Keratinocyte (primary cell): ENCODE measurements around the gene NEIL1. TPM values are rescaled to one million over a fixed set of nuclear protein-coding genes. Genes with fewer than 3 reads are reported as not detected.

ENCODE experiments used
- DNase-seq: peaks from one replicate; pipeline ENCODE4 v3.0.0-alpha.2; 2011; ENCODE audit warnings: low read depth, missing footprints, low spot score
- FAIRE-seq: peaks from 2 replicates; lab custom pipeline; 2011; peaks lifted over from hg19 to GRCh38; lab: Jason Lieb, UNC
- H2AFZ ChIP-seq: 2 replicates; pipeline ENCODE4 v1.6.0; 2012; ENCODE audit warnings: low read length, control low read depth, inconsistent platforms; ENCODE audit not compliant: control insufficient read depth
- H3K27ac ChIP-seq: 2 replicates; pipeline ENCODE4 v1.5.1; 2011; ENCODE audit warnings: low read length; ENCODE audit not compliant: control insufficient read depth, insufficient read depth
- H3K27me3 ChIP-seq: 3 replicates; pipeline ENCODE4 v1.6.0; 2011; ENCODE audit warnings: low read length; ENCODE audit not compliant: control insufficient read depth, insufficient read depth; ENCODE audit errors: extremely low read depth
- H3K36me3 ChIP-seq, 2 experiments: 2 replicates in 1 of 2; 3 replicates in 1 of 2; pipeline ENCODE4 v1.5.1; 2011; ENCODE audit warnings: low read length in 2 of 2, mild to moderate bottlenecking in 1 of 2; ENCODE audit not compliant: control insufficient read depth in 2 of 2, insufficient read depth in 2 of 2; ENCODE audit errors: extremely low read depth in 1 of 2
- H3K4me1 ChIP-seq: 3 replicates; pipeline ENCODE4 v1.5.1; 2011; ENCODE audit warnings: low read length; ENCODE audit not compliant: control insufficient read depth, insufficient read depth; ENCODE audit errors: extremely low read depth
- H3K4me2 ChIP-seq: 3 replicates; pipeline ENCODE4 v1.6.0; 2011; ENCODE audit warnings: low read depth, low read length; ENCODE audit not compliant: control insufficient read depth, insufficient read depth; ENCODE audit errors: extremely low read depth
- H3K4me3 ChIP-seq, 3 experiments: fragments of 200-600 bp in 1 of 3; sonication (generic) in 1 of 3; 2 replicates in 2 of 3; 3 replicates in 1 of 3; pipeline ENCODE4 v1.5.1; 2011 to 2016; ENCODE audit warnings: low read length in 3 of 3, mild to moderate bottlenecking in 3 of 3, control low read depth in 2 of 3, inconsistent platforms in 1 of 3, low read depth in 1 of 3, mixed read lengths in 1 of 3, mixed run types in 1 of 3, moderate library complexity in 1 of 3; ENCODE audit not compliant: control insufficient read depth in 2 of 3, insufficient read depth in 2 of 3; ENCODE audit errors: extremely low read depth in 1 of 3
- H3K79me2 ChIP-seq: 2 replicates; pipeline ENCODE4 v1.6.0; 2012; ENCODE audit warnings: low read length; ENCODE audit not compliant: control insufficient read depth, insufficient read depth
- H3K9ac ChIP-seq: 3 replicates; pipeline ENCODE4 v1.6.0; 2011; ENCODE audit warnings: low read length; ENCODE audit not compliant: control insufficient read depth, insufficient read depth; ENCODE audit errors: extremely low read depth
- H3K9me1 ChIP-seq: 3 replicates; pipeline ENCODE4 v1.6.0; 2011; ENCODE audit warnings: low read length; ENCODE audit not compliant: control insufficient read depth, insufficient read depth; ENCODE audit errors: extremely low read depth
- H3K9me3 ChIP-seq: 2 replicates; pipeline ENCODE4 v1.5.1; 2012; ENCODE audit warnings: low read depth, low read length; ENCODE audit not compliant: control insufficient read depth
- H4K20me1 ChIP-seq: 3 replicates; pipeline ENCODE4 v1.6.0; 2011; ENCODE audit warnings: low read length; ENCODE audit not compliant: control insufficient read depth, insufficient read depth; ENCODE audit errors: extremely low read depth
- CTCF ChIP-seq, 3 experiments: IDR thresholded peaks in 1 of 3; conservative IDR thresholded peaks in 1 of 3; optimal IDR thresholded peaks in 1 of 3; 2 replicates in 2 of 3; 3 replicates in 1 of 3; pipeline versions ENCODE3 to v1.5.1; 2011; ENCODE audit warnings: low read length in 3 of 3, mild to moderate bottlenecking in 3 of 3, moderate library complexity in 2 of 3, control low read depth in 1 of 3, inconsistent platforms in 1 of 3; ENCODE audit not compliant: insufficient read depth in 2 of 3; ENCODE audit errors: extremely low read depth in 1 of 3
- EZH2 ChIP-seq: IDR thresholded peaks from one replicate; pipeline ENCODE4 v1.6.1; 2012; ENCODE audit warnings: inconsistent platforms, mild to moderate bottlenecking, low read length, moderate library complexity
- dilution Hi-C: fragments of 300-500 bp; cut with MboI; formaldehyde crosslinking; loops from one replicate; pipeline ENCODE4 v1.7.0; 2020; ENCODE audit warnings: low sequenced_read_pairs; ENCODE audit not compliant: extremely low pct_ligation_motif_present
- polyA plus RNA-seq, 5 experiments: library from polyadenylated mRNA; depleted of rRNA in 3 of 5; stranded (reverse) in 3 of 5; stranded (forward) in 1 of 5; unstranded in 1 of 5; fragments of >200 nt; gene quantifications; 1 replicate in 1 of 5; 2 replicates in 3 of 5; 3 replicates in 1 of 5; pipeline versions ENCODE4 v1.2.1 to v1.2.3, GENCODE V29; 2011 to 2012; ENCODE audit warnings: missing spikeins in 2 of 5, low read depth in 1 of 5, low replicate concordance in 1 of 5

Gene NEIL1
- polyA plus RNA-seq, 1 donor (not counting 4 experiments of a cell fraction or from before 2014, with no cell fraction given) = 5.5 TPM

GRCh38 chr15:75366163-75366562 lies 19.3 kb downstream of the NEIL1 start:
- dilution Hi-C loops = no loop called here
- DNase-seq (no peak), FAIRE-seq (no peak)
- peaks cover 12% of the 10 kb centered on the region for H3K79me2 ChIP-seq
- H3K27ac ChIP-seq = no peak overlapping the region
- no peak overlapping the region for H2AFZ ChIP-seq
- H3K9me3 ChIP-seq = no peaks in the 10 kb centered on the region
- no peaks in the 10 kb centered on the region for H3K27me3 ChIP-seq
- H3K4me3 ChIP-seq = no peak overlapping the region
- no peak overlapping the region for H3K9ac ChIP-seq
- H3K36me3 ChIP-seq = peaks cover 26 to 36% of the 10 kb centered on the region in 2 experiments
- no peaks in the 10 kb centered on the region for H3K9me1 ChIP-seq
- no peaks in the 10 kb centered on the region for H4K20me1 ChIP-seq
- H3K4me1 ChIP-seq = peaks cover 17% of the 10 kb centered on the region
- no peak overlapping the region for H3K4me2 ChIP-seq
- TF ChIP-seq EZH2 (no peak), CTCF (optimal IDR thresholded peaks at IDR 0.05 in 1 of 3, IDR thresholded peaks at IDR 0.05 in 1 of 3, conservative IDR thresholded peaks at IDR 0.05 in 1 of 3; ENCODE audit: extremely low read depth in 1 of 3, insufficient read depth in 2 of 3, low read length in 3 of 3) (no peak)

GRCh38 chr15:75367006-75367405 lies 20.2 kb downstream of the NEIL1 start:
- no peak for FAIRE-seq
- H3K27ac ChIP-seq = peak overlapping the region; percentile 72

More at GRCh38 chr15:75367006-75367405, 20.2 kb downstream of the NEIL1 start:
- H3K36me3 ChIP-seq = peaks cover 23 to 38% of the 10 kb centered on the region in 2 experiments
- H3K9me1 ChIP-seq = no peaks in the 10 kb centered on the region
- DNase-seq = no peak
- dilution Hi-C loops = no loop called here
- H3K79me2 ChIP-seq = peaks cover 12% of the 10 kb centered on the region
- H3K4me2 ChIP-seq = peak overlapping the region; percentile 58
- no peaks in the 10 kb centered on the region for H3K27me3 ChIP-seq
- no peaks in the 10 kb centered on the region for H4K20me1 ChIP-seq
- H3K9ac ChIP-seq = peak overlapping the region; percentile 92
- no peaks in the 10 kb centered on the region for H3K9me3 ChIP-seq
- no peak for TF ChIP-seq CTCF (optimal IDR thresholded peaks at IDR 0.05 in 1 of 3, IDR thresholded peaks at IDR 0.05 in 1 of 3, conservative IDR thresholded peaks at IDR 0.05 in 1 of 3; ENCODE audit: extremely low read depth in 1 of 3, insufficient read depth in 2 of 3, low read length in 3 of 3)
- TF ChIP-seq EZH2 = no peak
- H3K4me3 ChIP-seq = peak overlapping the region in 1 of 3 experiments; percentile 79
- peaks cover 25% of the 10 kb centered on the region for H3K4me1 ChIP-seq
- H2AFZ ChIP-seq = no peak overlapping the region
